Psoas muscle (tissue), 8 donors: ENCODE measurements around the gene SETBP1. TPM values are rescaled to one million over a fixed set of nuclear protein-coding genes. Genes with fewer than 3 reads are reported as not detected.
A peak's percentile ranks its signal among the peaks of the same experiment; 100 is the strongest.

Source experiments
- ATAC-seq, 4 donors: fragments of 200-7000 bp; cut with Tn5 transposase; one replicate each; pipeline ENCODE4 v1.9.1; 2020; ENCODE audit warnings: moderate library complexity in 3 of 4, mild to moderate bottlenecking in 2 of 4
- DNase-seq, 2 donors: peaks; one replicate each; pipeline ENCODE4 v3.0.0-alpha.2; 2020
- H3K27ac ChIP-seq: fragments of 200-600 bp; one replicate; pipeline ENCODE4 v1.8.0; 2022
- H3K27me3 ChIP-seq, 3 donors: fragments of 200-600 bp in 1 of 3; one replicate each; pipeline versions ENCODE4 v1.6.1 to v1.8.0; 2013 to 2022; ENCODE audit warnings: low read length in 2 of 3, mild to moderate bottlenecking in 2 of 3, moderate library complexity in 1 of 3; ENCODE audit not compliant: insufficient read depth in 3 of 3
- H3K36me3 ChIP-seq, 2 donors: fragments of 200-600 bp in 1 of 2; one replicate each; pipeline versions ENCODE4 v1.6.1 to v1.8.0; 2013 to 2022; ENCODE audit warnings: low read depth in 1 of 2, mild to moderate bottlenecking in 1 of 2, moderate library complexity in 1 of 2; ENCODE audit not compliant: insufficient read depth in 1 of 2
- H3K4me1 ChIP-seq: fragments of 200-600 bp; one replicate; pipeline ENCODE4 v1.8.0; 2022
- H3K4me3 ChIP-seq: fragments of 200-600 bp; one replicate; pipeline ENCODE4 v1.8.0; 2022; ENCODE audit warnings: mild to moderate bottlenecking
- H3K9me3 ChIP-seq: fragments of 200-600 bp; one replicate; pipeline ENCODE4 v1.8.0; 2022
- WGBS, 3 donors: extraction: QIAGEN DNeasy Blood & Tissue Kit; methylation state at CpG; one replicate each; pipeline versions ENCODE4 v1.1.6 to v1.1.7; 2013; 5-methylcytosine and 5-hydroxymethylcytosine counted together
- intact Hi-C, 2 donors: fragments of 100-400 bp; cut with DNase I; formaldehyde crosslinking; loops; one replicate each; pipeline versions ENCODE4 v1.11.0 to v1.14.2; 2022
- polyA plus RNA-seq, 3 donors: library from polyadenylated mRNA; stranded (reverse); fragments of 200-250 nt; gene quantifications; one replicate each; pipeline ENCODE4 v1.2.3, GENCODE V29; 2013
- total RNA-seq, 4 donors: library from RNA; stranded (reverse); fragmentation: NEBNext Ultra II Directional in 2 of 4; extraction: Animal tissue kit (Norgen Biotek cat#: 25700) in 2 of 4; gene quantifications; one replicate each; pipeline versions ENCODE4 v1.2.1 to v1.2.4, GENCODE V29; 2021 to 2023
- TF ChIP-seq, protein P1 (sequence below): fragments of 200-600 bp; IDR thresholded peaks from one replicate; pipeline ENCODE4 v1.8.0; 2022; ENCODE audit warnings: antibody characterized with exemption
- donor health status: healthy with polysubstance abuse.
- donor health status: DM: no; HTN: no; CAD: no; lungs with moderate emphysema.
- donor health status: Bipolar disorder and iron deficiency.
- donor health status: healthy.
- donor health status: DM: yes; HTN: yes; CAD: no.
- donor health status: DM: no; HTN: no; CAD: no.
- donor health status: DM: no; HTN: no; CAD: no.
- donor health status: DM: yes; HTN: yes; CAD: no.

SETBP1 gene
- total and polyA plus RNA-seq, 7 donors, result 0.61 to 21.0 (median 10.5) TPM

GRCh38 chr18:45004546-45005080, 323.9 kb downstream of the SETBP1 start:
- intact Hi-C loops, result no loop called here
- no peak overlapping the region for H3K27ac ChIP-seq

DNA sequence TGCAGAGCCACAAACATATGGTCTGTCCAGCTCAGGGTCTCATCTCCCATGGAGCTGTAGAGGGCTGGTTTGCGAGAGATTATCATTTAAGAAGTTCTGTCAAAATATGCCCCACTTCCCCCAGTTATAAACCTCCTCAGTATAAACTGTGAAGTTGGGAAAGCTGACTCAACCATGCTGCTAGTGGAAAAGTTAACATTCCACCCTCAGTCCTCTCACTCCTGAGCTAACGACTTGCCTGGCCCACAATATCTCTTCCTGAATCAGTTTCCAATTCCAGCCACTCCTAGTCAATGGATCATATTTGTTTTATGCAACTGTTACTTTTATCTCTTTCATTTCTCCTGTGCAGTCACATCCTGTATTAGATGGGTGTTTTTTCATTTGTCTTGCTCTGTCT, 326.2 kb downstream of the SETBP1 start:
- H3K36me3 ChIP-seq, result no peaks in the 10 kb centered on the region
- TF ChIP-seq, protein P1, sequence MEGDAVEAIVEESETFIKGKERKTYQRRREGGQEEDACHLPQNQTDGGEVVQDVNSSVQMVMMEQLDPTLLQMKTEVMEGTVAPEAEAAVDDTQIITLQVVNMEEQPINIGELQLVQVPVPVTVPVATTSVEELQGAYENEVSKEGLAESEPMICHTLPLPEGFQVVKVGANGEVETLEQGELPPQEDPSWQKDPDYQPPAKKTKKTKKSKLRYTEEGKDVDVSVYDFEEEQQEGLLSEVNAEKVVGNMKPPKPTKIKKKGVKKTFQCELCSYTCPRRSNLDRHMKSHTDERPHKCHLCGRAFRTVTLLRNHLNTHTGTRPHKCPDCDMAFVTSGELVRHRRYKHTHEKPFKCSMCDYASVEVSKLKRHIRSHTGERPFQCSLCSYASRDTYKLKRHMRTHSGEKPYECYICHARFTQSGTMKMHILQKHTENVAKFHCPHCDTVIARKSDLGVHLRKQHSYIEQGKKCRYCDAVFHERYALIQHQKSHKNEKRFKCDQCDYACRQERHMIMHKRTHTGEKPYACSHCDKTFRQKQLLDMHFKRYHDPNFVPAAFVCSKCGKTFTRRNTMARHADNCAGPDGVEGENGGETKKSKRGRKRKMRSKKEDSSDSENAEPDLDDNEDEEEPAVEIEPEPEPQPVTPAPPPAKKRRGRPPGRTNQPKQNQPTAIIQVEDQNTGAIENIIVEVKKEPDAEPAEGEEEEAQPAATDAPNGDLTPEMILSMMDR, result no peak

More at GRCh38 chr18:45004546-45005080, 323.9 kb downstream of the SETBP1 start:
- 62 to 73% (median 68%) methylated on average over 3 of the region's 3 CpGs for WGBS, 3 donors
- no peaks in the 10 kb centered on the region for H3K36me3 ChIP-seq
- TF ChIP-seq, protein P1, result no peak
- no peaks in the 10 kb centered on the region for H3K4me1 ChIP-seq
- H3K27me3 ChIP-seq, result no peaks in the 10 kb centered on the region
- H3K9me3 ChIP-seq, result no peaks in the 10 kb centered on the region
- ATAC-seq, result no peak
- no peak overlapping the region for H3K4me3 ChIP-seq
- no peak for DNase-seq

DNA sequence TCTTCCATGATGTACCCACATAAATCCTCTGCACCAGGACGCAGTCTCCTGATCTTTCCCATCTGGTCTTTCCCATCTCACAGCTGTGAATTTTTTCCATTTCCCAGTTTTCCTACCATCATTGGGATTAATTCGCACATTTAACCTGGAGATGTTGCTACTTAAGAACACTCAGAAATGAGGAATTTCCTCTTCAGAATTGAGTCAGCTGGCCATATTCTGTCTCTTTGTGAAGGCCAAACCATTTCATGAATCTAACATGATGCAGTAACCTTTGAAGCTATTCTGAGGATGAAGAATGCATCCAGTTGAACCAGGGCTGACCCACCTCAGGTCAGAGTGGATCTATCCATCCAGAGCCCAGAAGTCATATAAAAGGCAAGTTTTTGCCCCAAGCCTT, 326.8 kb downstream of the SETBP1 start:
- TF ChIP-seq, protein P1, result no peak
- Histone ChIP-seq H3K4me3 (no peak overlapping the region), H3K27ac (no peak overlapping the region), H3K9me3 (no peaks in the 10 kb centered on the region), H3K4me1 (no peaks in the 10 kb centered on the region), H3K27me3 (no peaks in the 10 kb centered on the region), H3K36me3 (no peaks in the 10 kb centered on the region)
- no peak for ATAC-seq
- intact Hi-C loops, result no loop called here
- 95 to 97% (median 97%) methylated on average over 2 of the region's 2 CpGs for WGBS, 3 donors
- no peak for DNase-seq

More for the DNA sequence above, 326.2 kb downstream of the SETBP1 start:
- Histone ChIP-seq H3K27me3 (no peaks in the 10 kb centered on the region), H3K9me3 (no peaks in the 10 kb centered on the region), H3K4me3 (no peak overlapping the region), H3K4me1 (no peaks in the 10 kb centered on the region), H3K27ac (no peak overlapping the region)
- DNase-seq (no peak), ATAC-seq (no peak)
- 86 to 100% (median 87%) methylated on average over 2 of the region's 2 CpGs for WGBS, 3 donors
- intact Hi-C loops, result no loop called here

- peaks cover 1% of the 10 kb centered on the region for H3K4me1 ChIP-seq
- DNase-seq (no peak), ATAC-seq (peak in 1 of 4 donors; percentile 21)
- H3K36me3 ChIP-seq, result no peaks in the 10 kb centered on the region
- H3K27me3 ChIP-seq, result no peaks in the 10 kb centered on the region
- no peak overlapping the region for H3K4me3 ChIP-seq
- no peaks in the 10 kb centered on the region for H3K9me3 ChIP-seq
- H3K27ac ChIP-seq, result no peak overlapping the region
- intact Hi-C loops, result no loop called here
- 78 to 83% (median 80%) methylated on average over 13 of the region's 13 CpGs for WGBS, 3 donors
- TF ChIP-seq, protein P1, result no peak
Observed at GRCh38 chr18:45008694-45009413, 328.2 kb downstream of the SETBP1 start.
